HFFc6 (cell line): ENCODE measurements around the gene CPLX3. TPM values are rescaled to one million over a fixed set of nuclear protein-coding genes. Genes with fewer than 3 reads are reported as not detected.

Source experiments
- DNase-seq: peaks from one replicate; pipeline ENCODE4 v3.0.0-alpha.2; 2018
- H3K27ac Mint-ChIP-seq: 2 replicates; pipeline ENCODE4 v1.8.0; 2020; ENCODE audit warnings: mild to moderate bottlenecking, mixed read lengths
- H3K27me3 Mint-ChIP-seq: 2 replicates; pipeline ENCODE4 v1.8.0; 2021; ENCODE audit warnings: mild to moderate bottlenecking, moderate library complexity, mixed read lengths; ENCODE audit not compliant: insufficient read depth
- H3K36me3 Mint-ChIP-seq: 2 replicates; pipeline ENCODE4 v1.8.0; 2021; ENCODE audit warnings: low read depth, mixed read lengths
- H3K4me1 Mint-ChIP-seq: 2 replicates; pipeline ENCODE4 v1.8.0; 2020; ENCODE audit warnings: low read depth, mixed read lengths
- H3K4me3 Mint-ChIP-seq: 2 replicates; pipeline ENCODE4 v1.8.0; 2020; ENCODE audit warnings: mild to moderate bottlenecking, moderate library complexity, mixed read lengths
- H3K9me3 Mint-ChIP-seq: 2 replicates; pipeline ENCODE4 v1.8.0; 2020; ENCODE audit warnings: mild to moderate bottlenecking, mixed read lengths
- total RNA-seq, 6 experiments: library from RNA; stranded (reverse); fragmentation: NEBNext Ultra II Directional; extraction: Animal tissue kit (Norgen Biotek cat#: 25700); gene quantifications; 2 replicates in 1 of 6; 3 replicates in 5 of 6; pipeline ENCODE4 v1.2.3, GENCODE V29; 2021
- TF ChIP-seq, protein P1 (sequence below): fragments of 200-600 bp; sonication (generic); IDR thresholded peaks from 2 replicates; pipeline ENCODE4 v1.5.0; 2021; ENCODE audit warnings: antibody characterized with exemption, mild to moderate bottlenecking

The CPLX3 gene
- total RNA-seq, 6 experiments from 2014 or later = 0.09 TPM; not detected in 5

DNA sequence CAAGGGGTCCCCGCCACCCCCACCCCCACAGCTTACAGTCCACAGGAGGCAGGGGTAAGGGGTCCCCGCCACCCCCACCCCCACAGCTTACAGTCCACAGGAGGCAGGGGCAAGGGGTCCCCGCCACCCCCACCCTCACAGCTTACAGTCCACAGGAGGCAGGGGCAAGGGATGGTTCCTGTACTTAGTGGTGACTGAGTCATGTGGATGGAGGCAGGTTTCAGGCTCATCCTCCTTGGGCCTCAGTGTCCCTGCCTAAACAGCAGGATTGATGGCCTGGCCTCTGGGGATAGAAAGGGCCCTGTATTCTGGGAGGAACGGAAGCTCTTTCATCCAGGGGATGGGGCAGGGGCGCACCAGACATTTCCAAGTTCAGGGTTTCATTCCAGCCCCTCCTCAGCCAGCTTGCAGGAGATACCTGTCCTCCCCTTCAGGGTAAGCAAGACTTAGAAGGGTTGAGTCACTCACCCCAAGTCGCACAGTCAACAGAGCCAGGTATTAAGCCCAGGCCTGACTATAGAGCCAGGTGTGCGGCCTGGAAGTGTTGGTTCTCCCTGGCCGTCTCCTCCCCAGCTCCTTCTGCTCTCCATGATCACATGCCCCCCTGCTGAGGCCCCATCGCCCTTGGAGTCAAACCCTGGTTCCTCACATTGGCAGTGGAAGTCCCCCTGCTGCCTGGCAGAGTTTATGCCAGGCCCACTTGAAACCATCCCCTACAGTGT is 32.0 kb upstream of the CPLX3 start:
- no peak overlapping the region; the same call in 1 of the 2 replicates for H3K27ac Mint-ChIP-seq
- peaks cover 29% of the 10 kb centered on the region for H3K4me1 Mint-ChIP-seq
- no peaks in the 10 kb centered on the region for H3K9me3 Mint-ChIP-seq
- H3K4me3 Mint-ChIP-seq = no peak overlapping the region
- DNase-seq = no peak
- H3K36me3 Mint-ChIP-seq = no peaks in the 10 kb centered on the region
- TF ChIP-seq, protein P1, sequence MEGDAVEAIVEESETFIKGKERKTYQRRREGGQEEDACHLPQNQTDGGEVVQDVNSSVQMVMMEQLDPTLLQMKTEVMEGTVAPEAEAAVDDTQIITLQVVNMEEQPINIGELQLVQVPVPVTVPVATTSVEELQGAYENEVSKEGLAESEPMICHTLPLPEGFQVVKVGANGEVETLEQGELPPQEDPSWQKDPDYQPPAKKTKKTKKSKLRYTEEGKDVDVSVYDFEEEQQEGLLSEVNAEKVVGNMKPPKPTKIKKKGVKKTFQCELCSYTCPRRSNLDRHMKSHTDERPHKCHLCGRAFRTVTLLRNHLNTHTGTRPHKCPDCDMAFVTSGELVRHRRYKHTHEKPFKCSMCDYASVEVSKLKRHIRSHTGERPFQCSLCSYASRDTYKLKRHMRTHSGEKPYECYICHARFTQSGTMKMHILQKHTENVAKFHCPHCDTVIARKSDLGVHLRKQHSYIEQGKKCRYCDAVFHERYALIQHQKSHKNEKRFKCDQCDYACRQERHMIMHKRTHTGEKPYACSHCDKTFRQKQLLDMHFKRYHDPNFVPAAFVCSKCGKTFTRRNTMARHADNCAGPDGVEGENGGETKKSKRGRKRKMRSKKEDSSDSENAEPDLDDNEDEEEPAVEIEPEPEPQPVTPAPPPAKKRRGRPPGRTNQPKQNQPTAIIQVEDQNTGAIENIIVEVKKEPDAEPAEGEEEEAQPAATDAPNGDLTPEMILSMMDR = no peak
- H3K27me3 Mint-ChIP-seq = peaks cover 2% of the 10 kb centered on the region

DNA sequence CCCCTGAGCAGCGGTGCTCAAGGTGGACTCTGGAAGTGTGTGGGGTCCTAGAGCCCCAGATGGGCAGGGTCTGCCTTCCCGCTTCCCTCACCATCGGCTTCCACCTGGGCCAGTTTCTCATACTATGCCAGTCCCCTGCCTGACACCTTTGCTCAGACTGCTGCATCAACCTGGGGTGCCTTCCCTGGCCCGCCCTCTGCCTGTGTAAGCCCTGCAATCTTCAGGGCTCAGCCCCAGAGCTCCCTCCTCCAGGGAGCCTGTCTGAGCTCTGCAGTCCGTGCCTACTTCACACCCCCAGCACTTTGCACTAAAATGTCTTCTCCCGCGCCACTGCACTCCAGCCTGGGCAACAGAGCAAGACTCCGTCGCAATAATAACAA is 31.5 kb upstream of the CPLX3 start:
- H3K36me3 Mint-ChIP-seq = no peaks in the 10 kb centered on the region
- H3K4me3 Mint-ChIP-seq = no peak overlapping the region
- H3K4me1 Mint-ChIP-seq = peaks cover 24% of the 10 kb centered on the region
- peaks cover 2% of the 10 kb centered on the region for H3K27me3 Mint-ChIP-seq
- no peak for DNase-seq
- TF ChIP-seq, protein P1 = no peak
- no peak overlapping the region; the same call in 1 of the 2 replicates for H3K27ac Mint-ChIP-seq
- no peaks in the 10 kb centered on the region for H3K9me3 Mint-ChIP-seq

DNA sequence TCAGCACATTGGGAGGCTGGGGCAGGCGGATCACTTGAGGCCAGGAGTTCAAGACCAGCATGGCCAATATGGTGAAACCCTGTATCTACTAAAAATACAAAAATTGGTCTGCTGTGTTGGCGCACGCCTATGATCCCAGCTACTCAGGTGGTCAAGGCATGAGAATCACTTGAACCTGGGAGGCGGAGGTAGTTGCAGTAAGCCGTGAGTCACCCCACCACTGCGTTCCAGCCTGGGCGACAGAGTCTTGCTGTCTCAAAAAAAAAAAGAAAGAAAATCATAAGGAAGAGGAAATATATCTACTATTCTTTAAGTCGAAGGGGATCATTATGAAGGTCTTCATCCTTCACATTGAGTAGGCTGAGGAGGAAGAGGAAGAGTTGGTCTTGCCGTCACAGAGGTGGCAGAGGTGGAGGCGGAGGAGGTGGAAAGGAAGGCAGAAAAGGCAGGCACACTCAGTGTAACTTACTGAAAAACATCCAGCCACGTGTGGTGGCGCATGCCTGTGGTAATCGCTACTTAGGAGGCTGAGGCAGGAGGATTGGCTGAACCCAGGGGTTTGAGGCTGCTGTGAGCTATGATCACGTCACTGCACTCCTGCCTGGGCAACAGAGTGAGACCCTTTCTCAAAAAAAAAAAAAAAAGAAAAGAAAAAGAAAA is 30.3 kb upstream of the CPLX3 start:
- H3K27me3 Mint-ChIP-seq = peaks cover 2% of the 10 kb centered on the region
- no peaks in the 10 kb centered on the region for H3K9me3 Mint-ChIP-seq
- H3K27ac Mint-ChIP-seq = no peak overlapping the region
- TF ChIP-seq, protein P1 = no peak
- no peaks in the 10 kb centered on the region for H3K36me3 Mint-ChIP-seq
- H3K4me3 Mint-ChIP-seq = no peak overlapping the region
- peaks cover 13% of the 10 kb centered on the region for H3K4me1 Mint-ChIP-seq
- no peak for DNase-seq

DNA sequence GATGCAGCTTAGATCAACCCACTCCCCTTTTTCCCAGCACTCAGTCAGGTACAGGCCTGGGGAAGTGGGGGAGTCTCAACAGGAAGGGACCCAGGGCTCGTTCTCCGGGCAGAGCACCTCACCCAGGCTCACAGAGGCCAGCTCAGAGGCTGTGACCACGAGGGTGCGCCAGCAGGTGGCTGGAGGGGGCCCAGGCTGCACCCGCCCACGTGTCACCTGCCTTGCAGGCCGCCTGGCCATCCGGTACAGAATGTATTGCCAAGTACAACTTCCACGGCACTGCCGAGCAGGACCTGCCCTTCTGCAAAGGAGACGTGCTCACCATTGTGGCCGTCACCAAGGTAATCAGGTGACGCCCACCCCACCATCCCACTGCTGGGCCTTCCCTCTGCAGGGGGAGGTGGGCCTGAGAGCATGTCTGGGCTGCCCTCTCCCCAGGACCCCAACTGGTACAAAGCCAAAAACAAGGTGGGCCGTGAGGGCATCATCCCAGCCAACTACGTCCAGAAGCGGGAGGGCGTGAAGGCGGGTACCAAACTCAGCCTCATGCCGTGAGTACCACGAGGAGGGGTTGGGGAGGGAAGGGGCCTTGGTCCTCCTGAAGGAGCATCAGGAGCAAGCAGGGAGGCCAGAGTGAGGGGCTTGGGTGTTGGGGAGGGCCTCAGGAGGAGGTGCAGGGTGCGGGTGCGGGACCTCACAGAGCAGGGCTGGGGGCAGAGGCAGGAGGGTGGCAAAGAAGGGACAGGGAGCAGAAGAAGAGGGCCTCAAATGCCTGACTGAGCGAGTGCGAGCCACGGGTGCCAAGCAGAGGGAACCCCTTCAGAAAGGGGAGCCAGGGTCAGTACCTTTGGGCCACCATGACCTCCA is 27.8 kb upstream of the CPLX3 start:
- Mint-ChIP-seq H3K27ac (no peak overlapping the region), H3K4me3 (no peak overlapping the region), H3K27me3 (no peaks in the 10 kb centered on the region; the same call in 1 of the 2 replicates), H3K36me3 (no peaks in the 10 kb centered on the region; the same call in 1 of the 2 replicates), H3K9me3 (no peaks in the 10 kb centered on the region), H3K4me1 (no peaks in the 10 kb centered on the region; the same call in 1 of the 2 replicates)
- TF ChIP-seq, protein P1 = no peak
- no peak for DNase-seq

DNA sequence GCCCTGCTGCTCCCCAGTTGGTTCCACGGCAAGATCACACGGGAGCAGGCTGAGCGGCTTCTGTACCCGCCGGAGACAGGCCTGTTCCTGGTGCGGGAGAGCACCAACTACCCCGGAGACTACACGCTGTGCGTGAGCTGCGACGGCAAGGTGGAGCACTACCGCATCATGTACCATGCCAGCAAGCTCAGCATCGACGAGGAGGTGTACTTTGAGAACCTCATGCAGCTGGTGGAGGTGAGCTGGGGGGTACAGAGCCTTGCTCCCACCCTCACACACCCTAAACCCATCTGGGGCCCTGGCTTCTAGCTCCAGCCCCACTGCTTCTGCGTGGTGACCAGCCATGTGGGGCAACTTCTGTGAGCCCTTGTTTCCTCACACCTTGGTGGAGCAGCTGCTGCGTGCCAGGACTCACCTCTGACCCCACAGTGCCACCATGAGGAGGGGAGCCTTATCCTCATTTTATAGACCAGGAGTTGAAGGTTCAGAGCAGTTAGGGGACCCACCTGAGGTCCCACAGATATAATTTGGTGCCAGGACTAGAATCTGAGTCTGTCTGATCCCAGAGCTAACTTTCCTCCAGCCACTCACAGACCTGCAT is 27.1 kb upstream of the CPLX3 start:
- Mint-ChIP-seq H3K9me3 (no peaks in the 10 kb centered on the region), H3K27me3 (no peaks in the 10 kb centered on the region; the same call in 1 of the 2 replicates), H3K4me3 (no peak overlapping the region), H3K36me3 (peaks cover 7% of the 10 kb centered on the region), H3K27ac (no peak overlapping the region), H3K4me1 (no peaks in the 10 kb centered on the region; the same call in 1 of the 2 replicates)
- TF ChIP-seq, protein P1 = no peak
- DNase-seq = no peak
